B cell (primary cell): ENCODE measurements around the gene ATP5F1A.

Experiments used
- EZH2 ChIP-seq: IDR thresholded peaks from 2 replicates; pipeline ENCODE4 v1.6.1; 2012; ENCODE audit warnings: borderline replicate concordance, low read depth, mild to moderate bottlenecking, moderate library complexity, low read length; ENCODE audit not compliant: insufficient read depth, poor library complexity, severe bottlenecking
- TF ChIP-seq, protein P1 (sequence below): fragments of 200-600 bp; IDR thresholded peaks from one replicate; pipeline ENCODE4 v1.8.0; 2022; ENCODE audit warnings: antibody characterized with exemption, mild to moderate bottlenecking

- TF ChIP-seq, protein P1, sequence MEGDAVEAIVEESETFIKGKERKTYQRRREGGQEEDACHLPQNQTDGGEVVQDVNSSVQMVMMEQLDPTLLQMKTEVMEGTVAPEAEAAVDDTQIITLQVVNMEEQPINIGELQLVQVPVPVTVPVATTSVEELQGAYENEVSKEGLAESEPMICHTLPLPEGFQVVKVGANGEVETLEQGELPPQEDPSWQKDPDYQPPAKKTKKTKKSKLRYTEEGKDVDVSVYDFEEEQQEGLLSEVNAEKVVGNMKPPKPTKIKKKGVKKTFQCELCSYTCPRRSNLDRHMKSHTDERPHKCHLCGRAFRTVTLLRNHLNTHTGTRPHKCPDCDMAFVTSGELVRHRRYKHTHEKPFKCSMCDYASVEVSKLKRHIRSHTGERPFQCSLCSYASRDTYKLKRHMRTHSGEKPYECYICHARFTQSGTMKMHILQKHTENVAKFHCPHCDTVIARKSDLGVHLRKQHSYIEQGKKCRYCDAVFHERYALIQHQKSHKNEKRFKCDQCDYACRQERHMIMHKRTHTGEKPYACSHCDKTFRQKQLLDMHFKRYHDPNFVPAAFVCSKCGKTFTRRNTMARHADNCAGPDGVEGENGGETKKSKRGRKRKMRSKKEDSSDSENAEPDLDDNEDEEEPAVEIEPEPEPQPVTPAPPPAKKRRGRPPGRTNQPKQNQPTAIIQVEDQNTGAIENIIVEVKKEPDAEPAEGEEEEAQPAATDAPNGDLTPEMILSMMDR = no peak
- TF ChIP-seq EZH2 = no peak
These were observed 25.7 kb downstream of the ATP5F1A start for GRCh38 chr18:46072376-46072867.
